Measurements from ENCODE around the gene GPR89A.
"Not testable (repeated sequence)": the region's sequence is repeated elsewhere in the genome, so short reads cannot be mapped to it uniquely, and the experiment has no call there.

The GPR89A gene

GRCh38 chr1:145711213-145711651 is 103.4 kb downstream of the GPR89A start:
- TF ChIP-seq CTCF (IDR thresholded peaks at IDR 0.05; ENCODE audit: low read depth, low read length) = no peak
- in situ Hi-C loops (cut with HindIII; ENCODE audit: low sequenced_read_pairs) = no loop called here
- DNase-seq (ENCODE audit: low read depth, low spot score) = no peak
- H3K4me3 ChIP-seq (ENCODE audit: low read depth, low read length) = no peak overlapping the region

- DNase-seq (ENCODE audit: low read depth, low spot score) = no peak
- in situ Hi-C loops (cut with HindIII; ENCODE audit: low sequenced_read_pairs) = no loop called here
- TF ChIP-seq CTCF (IDR thresholded peaks at IDR 0.05; ENCODE audit: low read depth, low read length) = no peak
- no peak overlapping the region for H3K4me3 ChIP-seq (ENCODE audit: low read depth, low read length)
Measured at GRCh38 chr1:145714524-145715111, 106.8 kb downstream of the GPR89A start.

- in situ Hi-C loops (cut with HindIII; ENCODE audit: low sequenced_read_pairs) = no loop called here
- H3K4me3 ChIP-seq (ENCODE audit: low read depth, low read length) = no peak overlapping the region
- peak; percentile 24 for DNase-seq (ENCODE audit: low read depth, low spot score)
- no peak for TF ChIP-seq CTCF (IDR thresholded peaks at IDR 0.05; ENCODE audit: low read depth, low read length)
Measured at GRCh38 chr1:145716641-145717345, 109.0 kb downstream of the GPR89A start.

- in situ Hi-C loops (cut with HindIII; ENCODE audit: low sequenced_read_pairs) = no loop called here
- TF ChIP-seq CTCF (IDR thresholded peaks at IDR 0.05; ENCODE audit: low read depth, low read length) = no peak
- DNase-seq (ENCODE audit: low read depth, low spot score) = no peak
- no peak overlapping the region for H3K4me3 ChIP-seq (ENCODE audit: low read depth, low read length)
Measured at GRCh38 chr1:145717833-145718232, 110.0 kb downstream of the GPR89A start.

GRCh38 chr1:145718465-145718864 is 110.7 kb downstream of the GPR89A start:
- DNase-seq (ENCODE audit: low read depth, low spot score); in situ Hi-C loops (cut with HindIII; ENCODE audit: low sequenced_read_pairs); H3K4me3 ChIP-seq (ENCODE audit: low read depth, low read length): not testable (repeated sequence)

- DNase-seq (ENCODE audit: low read depth, low spot score) = no peak
- in situ Hi-C loops (cut with HindIII; ENCODE audit: low sequenced_read_pairs) = no loop called here
- TF ChIP-seq CTCF (IDR thresholded peaks at IDR 0.05; ENCODE audit: low read depth, low read length) = no peak
- no peak within 1 kb of the TSS for H3K4me3 ChIP-seq (ENCODE audit: low read depth, low read length)
Measured at GRCh38 chr1:145719230-145720079, 111.7 kb downstream of the GPR89A start, which contains the start of gene CD160. CD160 (plus strand) TSS chr1:145719499; CDS start chr1:145728328, 8,829 bp downstream.

Data from astrocyte of the spinal cord (primary cell).